Measurements from ENCODE around the gene NUP107. TPM values are rescaled to one million over a fixed set of nuclear protein-coding genes. Genes with fewer than 3 reads are reported as not detected.

The NUP107 gene
- total and polyA plus RNA-seq, 8 donors, result 5.7 to 99.1 (median 19.4) TPM

DNA sequence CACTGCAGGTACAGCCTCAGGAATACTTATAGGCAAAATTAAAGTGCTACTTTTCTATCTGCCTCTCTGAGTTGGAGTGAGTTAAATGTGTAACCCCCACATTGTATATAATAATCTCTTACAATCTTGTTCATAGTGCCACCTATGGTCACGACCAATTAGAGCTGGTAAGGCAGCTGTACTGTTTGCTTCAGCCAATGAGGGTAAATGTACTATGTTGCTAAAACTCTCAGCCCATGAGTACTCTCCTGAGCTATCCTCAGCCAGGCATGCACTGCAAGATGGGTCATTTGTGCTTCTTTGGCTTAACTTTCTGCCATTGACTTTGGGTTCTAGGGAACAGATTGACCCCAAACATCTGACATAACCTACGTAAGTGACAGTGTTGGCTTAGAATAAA, 106.2 kb downstream of the NUP107 start:
- Histone ChIP-seq H3K27me3 (no peaks in the 10 kb centered on the region), H3K36me3 (no peaks in the 10 kb centered on the region), H3K4me3 (no peak overlapping the region), H3K9me3 (no peaks in the 10 kb centered on the region), H3K4me1 (peaks cover 0 to 18% (median 5%) of the 10 kb centered on the region in 4 donors), H3K27ac (no peak overlapping the region)
- 64 to 77% (median 68%) methylated on average over 2 of the region's 2 CpGs for WGBS, 5 donors
- TF ChIP-seq EP300 (IDR thresholded peaks at IDR 0.05), result no peak
- TF ChIP-seq POLR2A (IDR thresholded peaks at IDR 0.05), result no peak
- no peak for TF ChIP-seq POLR2AphosphoS5 (IDR thresholded peaks at IDR 0.05)
- TF ChIP-seq, protein P1, sequence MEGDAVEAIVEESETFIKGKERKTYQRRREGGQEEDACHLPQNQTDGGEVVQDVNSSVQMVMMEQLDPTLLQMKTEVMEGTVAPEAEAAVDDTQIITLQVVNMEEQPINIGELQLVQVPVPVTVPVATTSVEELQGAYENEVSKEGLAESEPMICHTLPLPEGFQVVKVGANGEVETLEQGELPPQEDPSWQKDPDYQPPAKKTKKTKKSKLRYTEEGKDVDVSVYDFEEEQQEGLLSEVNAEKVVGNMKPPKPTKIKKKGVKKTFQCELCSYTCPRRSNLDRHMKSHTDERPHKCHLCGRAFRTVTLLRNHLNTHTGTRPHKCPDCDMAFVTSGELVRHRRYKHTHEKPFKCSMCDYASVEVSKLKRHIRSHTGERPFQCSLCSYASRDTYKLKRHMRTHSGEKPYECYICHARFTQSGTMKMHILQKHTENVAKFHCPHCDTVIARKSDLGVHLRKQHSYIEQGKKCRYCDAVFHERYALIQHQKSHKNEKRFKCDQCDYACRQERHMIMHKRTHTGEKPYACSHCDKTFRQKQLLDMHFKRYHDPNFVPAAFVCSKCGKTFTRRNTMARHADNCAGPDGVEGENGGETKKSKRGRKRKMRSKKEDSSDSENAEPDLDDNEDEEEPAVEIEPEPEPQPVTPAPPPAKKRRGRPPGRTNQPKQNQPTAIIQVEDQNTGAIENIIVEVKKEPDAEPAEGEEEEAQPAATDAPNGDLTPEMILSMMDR (IDR thresholded peaks at IDR 0.05), result no peak
- DNase-seq, result peak in 1 of 2 donors; percentile 45
- intact Hi-C loops (cut with DNase I; ENCODE audit: low total_unique reads), result no loop called here

DNA sequence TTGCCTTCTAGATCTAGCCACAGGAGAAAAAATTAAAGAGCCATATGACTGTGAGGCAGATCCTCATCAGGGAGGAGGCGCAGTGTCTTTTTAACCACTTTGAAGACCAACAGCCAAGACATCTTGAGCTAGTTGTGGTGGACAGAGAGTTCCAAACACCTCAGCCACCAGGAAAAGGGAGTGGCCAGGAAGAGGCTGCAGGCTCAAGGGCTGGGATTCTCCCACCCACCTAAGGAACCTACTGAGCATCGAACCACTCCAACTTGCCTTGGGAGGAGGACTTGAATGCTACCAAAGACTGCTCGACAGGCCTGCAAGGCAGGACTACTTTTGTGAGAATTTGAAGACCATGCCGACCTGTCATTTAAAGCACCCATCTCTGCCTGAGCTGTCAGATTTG, 106.7 kb downstream of the NUP107 start:
- intact Hi-C loops (cut with DNase I; ENCODE audit: low total_unique reads), result no loop called here
- peaks cover 0 to 14% (median 2%) of the 10 kb centered on the region in 4 donors for H3K4me1 ChIP-seq
- 87 to 98% (median 93%) methylated on average over 4 of the region's 4 CpGs for WGBS, 5 donors
- no peaks in the 10 kb centered on the region for H3K36me3 ChIP-seq
- no peak for DNase-seq
- no peaks in the 10 kb centered on the region for H3K9me3 ChIP-seq
- no peaks in the 10 kb centered on the region for H3K27me3 ChIP-seq
- TF ChIP-seq POLR2AphosphoS5 (IDR thresholded peaks at IDR 0.05) (no peak), POLR2A (IDR thresholded peaks at IDR 0.05) (no peak), EP300 (IDR thresholded peaks at IDR 0.05) (no peak)
- TF ChIP-seq, protein P1 (IDR thresholded peaks at IDR 0.05), result no peak
- H3K27ac ChIP-seq, result no peak overlapping the region
- no peak overlapping the region for H3K4me3 ChIP-seq

DNA sequence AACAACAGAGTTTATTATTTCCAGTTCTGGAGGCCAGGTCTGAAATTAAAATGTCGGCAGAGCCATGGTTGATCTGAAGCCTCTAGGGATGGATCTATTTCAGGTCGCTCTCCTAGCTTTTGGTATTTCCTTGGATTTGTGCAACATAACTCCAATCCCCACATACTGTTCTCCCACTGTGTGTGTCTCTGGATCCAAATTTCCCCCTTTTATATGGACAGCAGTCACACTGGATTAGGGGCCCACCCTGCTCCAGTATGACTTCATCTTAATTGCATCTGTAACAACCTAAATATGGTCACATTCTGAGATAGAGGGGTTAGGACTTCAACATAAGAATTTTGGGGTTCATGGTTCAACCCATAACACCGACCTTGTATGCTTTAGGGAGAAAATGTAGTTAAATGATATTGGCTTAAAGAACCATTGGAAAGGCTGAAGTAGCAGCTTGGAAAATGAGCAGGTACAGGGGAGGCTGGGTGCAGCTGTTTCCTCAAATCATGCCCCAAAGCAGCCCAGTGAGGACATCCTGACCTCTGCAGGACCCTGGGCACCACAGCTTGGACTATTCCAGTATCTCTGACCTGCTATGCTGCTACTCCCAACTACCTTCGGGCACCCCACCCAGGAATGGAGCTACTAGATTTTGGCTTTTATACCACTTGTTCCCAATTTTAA, 107.3 kb downstream of the NUP107 start:
- Histone ChIP-seq H3K27ac (no peak overlapping the region), H3K36me3 (no peaks in the 10 kb centered on the region), H3K4me1 (peaks cover 0 to 7% (median 0%) of the 10 kb centered on the region in 4 donors), H3K27me3 (no peaks in the 10 kb centered on the region), H3K4me3 (no peak overlapping the region), H3K9me3 (no peaks in the 10 kb centered on the region)
- intact Hi-C loops (cut with DNase I; ENCODE audit: low total_unique reads), result no loop called here
- WGBS, 5 donors, result 91 to 98% (median 97%) methylated on average over 4 of the region's 4 CpGs
- DNase-seq, result no peak
- TF ChIP-seq, protein P1 (IDR thresholded peaks at IDR 0.05), result no peak
- TF ChIP-seq POLR2AphosphoS5 (IDR thresholded peaks at IDR 0.05), result no peak
- no peak for TF ChIP-seq EP300 (IDR thresholded peaks at IDR 0.05)
- TF ChIP-seq POLR2A (IDR thresholded peaks at IDR 0.05), result no peak

DNA sequence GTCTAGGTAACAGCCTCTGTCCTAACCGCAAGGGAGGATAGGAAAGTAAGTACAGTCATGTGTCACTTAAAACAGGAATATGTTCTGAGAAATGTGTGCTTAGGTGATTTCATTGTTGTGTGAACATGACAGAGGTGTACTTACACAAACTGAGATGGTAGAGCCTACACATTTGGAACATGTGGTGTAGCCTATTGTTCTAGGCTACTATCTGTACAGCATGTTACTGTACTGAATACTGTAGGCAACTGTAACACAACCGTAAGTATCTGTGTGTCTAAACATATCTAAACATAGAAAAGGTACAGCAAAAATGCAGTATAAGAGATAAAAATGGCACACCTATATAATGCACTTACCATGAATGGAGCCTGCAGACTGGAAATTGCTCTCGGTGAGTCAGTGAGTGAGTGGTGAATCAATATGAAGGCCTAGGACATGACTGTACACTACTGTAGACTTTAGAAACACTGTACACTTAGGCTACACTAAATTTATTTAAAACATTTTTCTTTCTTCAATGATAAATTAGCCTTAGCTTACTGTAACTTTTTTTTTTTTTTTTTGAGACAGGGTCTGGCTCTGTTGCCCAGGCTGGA, 108.0 kb downstream of the NUP107 start:
- no peak overlapping the region for H3K27ac ChIP-seq
- no peak overlapping the region for H3K4me3 ChIP-seq
- WGBS, 5 donors, result 87 to 98% (median 90%) methylated on average over 3 of the region's 3 CpGs
- H3K4me1 ChIP-seq, result peaks cover 0 to under 1% (median 0%) of the 10 kb centered on the region in 4 donors
- H3K9me3 ChIP-seq, result no peaks in the 10 kb centered on the region
- intact Hi-C loops (cut with DNase I; ENCODE audit: low total_unique reads), result no loop called here
- DNase-seq, result no peak
- H3K36me3 ChIP-seq, result no peaks in the 10 kb centered on the region
- H3K27me3 ChIP-seq, result no peaks in the 10 kb centered on the region
- TF ChIP-seq EP300 (IDR thresholded peaks at IDR 0.05), result no peak
- no peak for TF ChIP-seq POLR2A (IDR thresholded peaks at IDR 0.05)
- TF ChIP-seq POLR2AphosphoS5 (IDR thresholded peaks at IDR 0.05), result no peak
- TF ChIP-seq, protein P1 (IDR thresholded peaks at IDR 0.05), result no peak

Other genes with a start within 250 kb of the NUP107 start
- 100 to 1,000 TPM in 2 of 5 donors, 10 to 100 TPM in 3; 79.5 to 315 (median 99.4) TPM for gene RAP1B, start 76.1 kb upstream of the NUP107 start, total RNA-seq
- gene RAP1B, start 76.1 kb upstream of the NUP107 start, polyA plus RNA-seq, result 100 to 1,000 TPM in 2 of 3 donors, 10 to 100 TPM in 1; 56.3 to 140 (median 105) TPM
- 1 to 10 TPM in 3 of 5 donors, under 1 TPM in 2; under 0.01 to 5.9 (median 1.2) TPM for gene SLC35E3, start 59.2 kb downstream of the NUP107 start, total RNA-seq
- 1 to 10 TPM; 2.1 to 5.0 (median 2.6) TPM for gene SLC35E3, start 59.2 kb downstream of the NUP107 start, polyA plus RNA-seq
- gene MDM2, start 121.2 kb downstream of the NUP107 start, total RNA-seq, result 100 to 1,000 TPM in 3 of 5 donors, 10 to 100 TPM in 2; 42.4 to 151 (median 132) TPM
- gene MDM2, start 121.2 kb downstream of the NUP107 start, polyA plus RNA-seq, result 10 to 100 TPM; 16.8 to 74.4 (median 23.8) TPM
- gene CPM, start 246.2 kb downstream of the NUP107 start, total RNA-seq, result 100 to 1,000 TPM in 1 of 5 donors, 10 to 100 TPM in 4; 24.0 to 103 (median 73.6) TPM
- 10 to 100 TPM in 2 of 3 donors, 1 to 10 TPM in 1; 5.7 to 16.6 (median 13.9) TPM for gene CPM, start 246.2 kb downstream of the NUP107 start, polyA plus RNA-seq